Neuronal stem cell (in vitro differentiated cells): ENCODE measurements around the gene BCAS1.

Experiments
- DNase-seq: peaks from one replicate; pipeline ENCODE4 v3.0.0-alpha.2; 2013; ENCODE audit warnings: low spot score
- H2AFZ ChIP-seq: one replicate; pipeline ENCODE4 v1.6.1; 2013; ENCODE audit warnings: mild to moderate bottlenecking, low read length, inconsistent platforms
- H2AK5ac ChIP-seq: 2 replicates; pipeline ENCODE4 v1.6.1; 2013; ENCODE audit warnings: low read depth, mild to moderate bottlenecking, inconsistent platforms, low read length, moderate library complexity, mixed read lengths
- H2BK120ac ChIP-seq: 2 replicates; pipeline ENCODE4 v1.6.1; 2013; ENCODE audit warnings: low read depth, mild to moderate bottlenecking, inconsistent platforms, low read length, moderate library complexity, mixed read lengths
- H2BK12ac ChIP-seq: one replicate; pipeline ENCODE4 v1.6.1; 2013; ENCODE audit warnings: low read length, inconsistent platforms
- H2BK15ac ChIP-seq: 2 replicates; pipeline ENCODE4 v1.6.1; 2013; ENCODE audit warnings: mild to moderate bottlenecking, low read length, inconsistent platforms, mixed read lengths
- H2BK5ac ChIP-seq: one replicate; pipeline ENCODE4 v1.6.1; 2013; ENCODE audit warnings: inconsistent platforms, mild to moderate bottlenecking, low read length, moderate library complexity
- H3K14ac ChIP-seq: one replicate; pipeline ENCODE4 v1.6.1; 2013; ENCODE audit warnings: low read length, inconsistent platforms
- H3K18ac ChIP-seq: 2 replicates; pipeline ENCODE4 v1.6.1; 2013; ENCODE audit warnings: low read length, inconsistent platforms
- H3K23ac ChIP-seq: 2 replicates; pipeline ENCODE4 v1.6.1; 2013; ENCODE audit warnings: low read depth, mild to moderate bottlenecking, mixed read lengths, low read length, inconsistent platforms; ENCODE audit not compliant: poor library complexity
- H3K27ac ChIP-seq: replicated peaks from 3 replicates; pipeline ENCODE4 v1.5.1; 2013; ENCODE audit warnings: low read length, inconsistent platforms
- H3K27me3 ChIP-seq, 3 experiments: 2 replicates each; pipeline ENCODE4 v1.6.1; 2013; ENCODE audit warnings: low read length in 3 of 3, mild to moderate bottlenecking in 2 of 3, inconsistent platforms in 1 of 3, low read depth in 1 of 3, mixed read lengths in 1 of 3, moderate library complexity in 1 of 3; ENCODE audit not compliant: control insufficient read depth in 3 of 3, insufficient read depth in 3 of 3
- H3K36me3 ChIP-seq, 2 donors: replicated peaks in 1 of 2; 2 replicates each; pipeline ENCODE4 v1.6.1; 2013; ENCODE audit warnings: low read length in 2 of 2; ENCODE audit not compliant: control insufficient read depth in 2 of 2, insufficient read depth in 2 of 2
- H3K4ac ChIP-seq: 2 replicates; pipeline ENCODE4 v1.6.1; 2013; ENCODE audit warnings: inconsistent platforms, mild to moderate bottlenecking, low read length, moderate library complexity
- H3K4me1 ChIP-seq, 2 donors: 1 replicate in 1 of 2; 2 replicates in 1 of 2; pipeline ENCODE4 v1.6.1; 2013; ENCODE audit warnings: low read length in 2 of 2, low read depth in 1 of 2; ENCODE audit not compliant: control insufficient read depth in 2 of 2, insufficient read depth in 1 of 2
- H3K4me2 ChIP-seq: one replicate; pipeline ENCODE4 v1.6.1; 2013; ENCODE audit warnings: mild to moderate bottlenecking, low read length, inconsistent platforms; ENCODE audit not compliant: insufficient read depth, poor library complexity, severe bottlenecking
- H3K4me3 ChIP-seq, 2 donors: 2 replicates each; pipeline ENCODE4 v1.5.1; 2013; ENCODE audit warnings: low read length in 2 of 2, mild to moderate bottlenecking in 2 of 2, inconsistent platforms in 1 of 2, moderate library complexity in 1 of 2
- H3K79me1 ChIP-seq: one replicate; pipeline ENCODE4 v1.6.1; 2013; ENCODE audit warnings: low read depth, mild to moderate bottlenecking, inconsistent platforms, low read length, moderate library complexity
- H3K9ac ChIP-seq: one replicate; pipeline ENCODE4 v1.6.1; 2013; ENCODE audit warnings: mild to moderate bottlenecking, low read depth, low read length, inconsistent platforms; ENCODE audit not compliant: poor library complexity
- H3K9me3 ChIP-seq, 2 donors: replicated peaks in 1 of 2; 2 replicates each; pipeline versions ENCODE3 to v1.6.1; 2013; ENCODE audit warnings: low read length in 2 of 2, mild to moderate bottlenecking in 2 of 2, inconsistent platforms in 1 of 2, low read depth in 1 of 2, mixed read lengths in 1 of 2, moderate library complexity in 1 of 2; ENCODE audit not compliant: control insufficient read depth in 2 of 2, insufficient read depth in 1 of 2
- H4K8ac ChIP-seq: one replicate; pipeline ENCODE4 v1.6.1; 2013; ENCODE audit warnings: low read depth, mild to moderate bottlenecking, inconsistent platforms, low read length, moderate library complexity
- H4K91ac ChIP-seq: one replicate; pipeline ENCODE4 v1.6.1; 2013; ENCODE audit warnings: low read length, low read depth, mild to moderate bottlenecking, inconsistent platforms; ENCODE audit not compliant: poor library complexity
- WGBS, 2 donors: extraction: QIAGEN DNeasy Blood & Tissue Kit; methylation state at CpG; one replicate each; pipeline ENCODE4 v1.1.7; 2013; ENCODE audit warnings: missing lambda C conversion rate in 2 of 2, mixed read lengths in 1 of 2; ENCODE audit not compliant: insufficient read length in 2 of 2, insufficient replicate concordance in 1 of 2; ENCODE audit errors: extremely low coverage in 2 of 2; 5-methylcytosine and 5-hydroxymethylcytosine counted together

The BCAS1 gene

DNA sequence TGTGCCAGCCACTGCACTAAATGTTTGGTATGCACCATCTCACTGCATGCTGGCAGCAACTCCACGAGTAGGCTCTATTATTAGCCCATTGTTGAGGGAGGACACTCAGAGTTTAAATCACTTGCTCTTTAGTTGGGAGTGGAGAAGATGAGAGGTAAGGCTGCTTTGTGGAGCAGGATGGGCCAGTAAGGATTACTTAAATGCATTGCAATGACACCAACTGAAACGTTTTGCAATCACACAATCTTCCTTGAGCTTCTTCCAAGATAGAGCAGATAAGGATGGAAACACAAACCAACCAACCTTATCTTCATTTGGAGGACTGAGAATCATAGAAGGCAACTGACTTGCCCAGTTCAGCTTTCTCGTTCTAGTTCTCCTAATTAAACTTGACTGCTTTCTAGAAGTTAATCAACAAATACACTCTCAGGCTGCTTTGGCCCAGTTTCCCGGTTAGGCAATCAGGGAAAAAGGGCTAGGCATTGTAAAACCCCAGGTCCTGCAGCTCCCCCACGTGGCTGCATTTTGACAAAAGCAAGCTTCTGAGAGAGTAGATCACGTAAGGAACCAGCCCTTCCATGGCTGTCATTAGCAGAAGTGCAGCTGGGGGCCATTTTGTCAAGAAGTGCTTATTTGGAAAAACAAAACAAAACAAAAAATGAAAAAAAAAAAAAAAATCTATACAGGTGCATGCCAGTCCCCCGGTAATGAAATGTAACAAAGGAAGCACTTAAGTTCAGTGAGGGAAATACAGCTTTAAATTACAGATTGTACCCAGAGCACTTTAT, 130.6 kb downstream of the BCAS1 start:
- Histone ChIP-seq H3K79me1 (no peaks in the 10 kb centered on the region), H3K4me2 (no peak overlapping the region), H3K9ac (no peak overlapping the region), H3K36me3 (no peaks in the 10 kb centered on the region), H4K8ac (no peak overlapping the region), H2BK5ac (no peak overlapping the region), H2AK5ac (no peak overlapping the region), H3K14ac (no peak overlapping the region), H3K4me1 (peaks cover 14 to 18% of the 10 kb centered on the region in 2 donors), H2AFZ (peak overlapping the region; percentile 76), H3K9me3 (no peaks in the 10 kb centered on the region), H3K27ac (no peak overlapping the region), H2BK12ac (no peak overlapping the region), H3K4ac (no peak overlapping the region), H3K23ac (no peak overlapping the region), H2BK120ac (no peak overlapping the region), H4K91ac (no peak overlapping the region), H2BK15ac (no peak overlapping the region), H3K4me3 (peak overlapping the region in 1 of 2 donors; percentile 56), H3K18ac (no peak overlapping the region), H3K27me3 (no peaks in the 10 kb centered on the region)
- DNase-seq = peak; percentile 78
- no CpG with 5 or more reads among the region's 7 CpGs for WGBS, 2 donors

DNA sequence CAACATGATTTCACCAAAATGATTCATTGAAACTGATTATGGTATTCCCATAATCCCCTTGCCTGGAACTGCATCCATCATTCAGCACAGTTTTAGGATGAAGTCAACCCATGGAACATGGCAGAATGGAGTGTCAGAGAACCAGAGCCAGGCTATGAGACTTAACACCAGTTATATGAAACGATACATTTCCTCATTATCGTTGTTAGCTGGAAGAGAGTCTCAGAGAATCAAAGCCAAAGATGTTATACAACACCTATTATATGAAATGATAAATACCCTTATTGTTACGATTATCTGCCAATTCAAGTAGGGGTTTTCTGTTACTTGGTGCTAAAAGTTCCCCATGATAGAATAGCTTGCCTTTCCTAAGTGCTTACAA, 131.2 kb downstream of the BCAS1 start:
- H2BK12ac ChIP-seq = no peak overlapping the region
- H3K27me3 ChIP-seq = no peaks in the 10 kb centered on the region
- H3K9ac ChIP-seq = no peak overlapping the region
- no peak overlapping the region for H2BK5ac ChIP-seq
- no peak overlapping the region for H3K4me2 ChIP-seq
- no peak overlapping the region for H3K27ac ChIP-seq
- no peak overlapping the region for H3K4me3 ChIP-seq
- H3K4ac ChIP-seq = no peak overlapping the region
- no peak overlapping the region for H2AK5ac ChIP-seq
- H3K36me3 ChIP-seq = no peaks in the 10 kb centered on the region
- no peak overlapping the region for H2BK120ac ChIP-seq
- H3K79me1 ChIP-seq = no peaks in the 10 kb centered on the region
- H3K18ac ChIP-seq = no peak overlapping the region
- DNase-seq = no peak
- no peak overlapping the region for H3K23ac ChIP-seq
- no peaks in the 10 kb centered on the region for H3K9me3 ChIP-seq
- H3K4me1 ChIP-seq = peaks cover 14 to 23% of the 10 kb centered on the region in 2 donors
- H2AFZ ChIP-seq = peak overlapping the region; percentile 76
- no CpG with 5 or more reads among the region's 3 CpGs for WGBS, 2 donors
- H4K8ac ChIP-seq = no peak overlapping the region
- H4K91ac ChIP-seq = no peak overlapping the region
- H2BK15ac ChIP-seq = no peak overlapping the region
- H3K14ac ChIP-seq = no peak overlapping the region

DNA sequence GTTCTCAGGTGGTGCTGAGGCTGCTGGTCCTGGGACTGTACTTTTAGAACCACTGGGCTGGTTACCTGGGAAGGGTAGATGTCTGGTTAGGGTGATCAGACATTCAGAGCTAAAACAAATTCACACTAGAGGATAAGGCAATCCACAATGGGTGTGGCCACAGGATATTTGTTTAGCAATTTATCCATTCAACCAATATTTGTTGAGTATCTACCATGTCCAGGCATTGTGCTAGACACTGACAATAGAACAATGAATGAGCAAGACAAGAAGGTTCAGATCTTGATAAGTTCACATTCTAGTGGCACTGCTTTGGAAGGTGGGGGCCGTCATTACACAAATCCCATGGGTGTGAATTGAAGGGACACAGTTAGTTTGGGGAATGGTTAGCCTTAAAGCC, 131.7 kb downstream of the BCAS1 start:
- no peak overlapping the region for H2BK15ac ChIP-seq
- H3K27me3 ChIP-seq = no peaks in the 10 kb centered on the region
- H4K91ac ChIP-seq = no peak overlapping the region
- DNase-seq = no peak
- no peak overlapping the region for H3K4ac ChIP-seq
- H2BK12ac ChIP-seq = no peak overlapping the region
- no peak overlapping the region for H3K4me3 ChIP-seq
- H2AK5ac ChIP-seq = no peak overlapping the region
- no peaks in the 10 kb centered on the region for H3K79me1 ChIP-seq
- WGBS, 2 donors = no CpG with 5 or more reads among the region's 1 CpG
- H3K9me3 ChIP-seq = peaks cover 0 to under 1% of the 10 kb centered on the region in 2 donors
- H2BK120ac ChIP-seq = no peak overlapping the region
- H2BK5ac ChIP-seq = no peak overlapping the region
- no peak overlapping the region for H3K4me2 ChIP-seq
- H4K8ac ChIP-seq = no peak overlapping the region
- no peak overlapping the region for H3K27ac ChIP-seq
- H3K14ac ChIP-seq = no peak overlapping the region
- H2AFZ ChIP-seq = no peak overlapping the region
- H3K18ac ChIP-seq = no peak overlapping the region
- H3K36me3 ChIP-seq = no peaks in the 10 kb centered on the region
- H3K23ac ChIP-seq = no peak overlapping the region
- H3K4me1 ChIP-seq = peaks cover 14 to 23% of the 10 kb centered on the region in 2 donors
- H3K9ac ChIP-seq = no peak overlapping the region

DNA sequence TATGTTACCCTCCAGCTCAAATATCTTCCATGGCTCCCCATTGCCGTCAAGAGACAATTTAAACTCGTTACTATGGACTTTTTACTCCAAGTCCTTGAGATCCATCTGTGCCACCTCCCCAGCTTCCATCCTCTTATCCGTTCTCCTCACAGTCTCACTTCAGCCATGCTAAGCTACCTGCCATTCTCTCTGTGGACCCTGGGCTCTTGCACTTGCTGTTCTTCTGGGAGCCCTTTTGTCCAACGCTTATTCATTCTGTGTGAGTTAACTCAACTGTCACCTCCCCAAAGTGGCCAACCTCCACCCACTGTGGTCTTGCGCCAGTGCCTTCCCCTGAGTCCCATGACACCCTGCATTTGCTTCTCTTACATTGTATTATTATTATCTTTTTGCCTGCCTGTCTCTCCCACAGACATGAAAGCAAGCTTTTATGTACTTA, 132.4 kb downstream of the BCAS1 start:
- H2BK15ac ChIP-seq = no peak overlapping the region
- no peak overlapping the region for H3K4me3 ChIP-seq
- no peak overlapping the region for H3K4me2 ChIP-seq
- no peak overlapping the region for H2BK120ac ChIP-seq
- DNase-seq = no peak
- no CpG with 5 or more reads among the region's 5 CpGs for WGBS, 2 donors
- no peaks in the 10 kb centered on the region for H3K36me3 ChIP-seq
- H2BK5ac ChIP-seq = no peak overlapping the region
- peaks cover 14 to 23% of the 10 kb centered on the region in 2 donors for H3K4me1 ChIP-seq
- H3K27ac ChIP-seq = no peak overlapping the region
- peaks cover 0 to 2% of the 10 kb centered on the region in 2 donors for H3K9me3 ChIP-seq
- H3K4ac ChIP-seq = no peak overlapping the region
- no peak overlapping the region for H3K23ac ChIP-seq
- no peak overlapping the region for H4K8ac ChIP-seq
- no peak overlapping the region for H2AFZ ChIP-seq
- no peak overlapping the region for H3K18ac ChIP-seq
- H4K91ac ChIP-seq = no peak overlapping the region
- no peak overlapping the region for H3K9ac ChIP-seq
- H3K14ac ChIP-seq = no peak overlapping the region
- no peak overlapping the region for H2AK5ac ChIP-seq
- no peaks in the 10 kb centered on the region for H3K79me1 ChIP-seq
- H3K27me3 ChIP-seq = no peaks in the 10 kb centered on the region
- H2BK12ac ChIP-seq = no peak overlapping the region
